Panc1 (cell line): ENCODE results near the gene CRIP1.

Source experiments
- SIN3A ChIP-seq: IDR thresholded peaks from 2 replicates; pipeline ENCODE4 v1.6.1; 2012; ENCODE audit warnings: low read depth, mild to moderate bottlenecking, low read length, moderate library complexity, borderline replicate concordance; ENCODE audit not compliant: insufficient read depth
- TCF7L2 ChIP-seq: IDR thresholded peaks from 2 replicates; pipeline ENCODE4 v1.6.1; 2011; ENCODE audit warnings: mild to moderate bottlenecking, low read depth, low read length, inconsistent platforms
- TF ChIP-seq, protein P1 (sequence below): fragments of 450-650 bp; IDR thresholded peaks from 2 replicates; pipeline ENCODE4 v1.5.1; 2017; ENCODE audit warnings: mild to moderate bottlenecking
- TF ChIP-seq, protein P2 (sequence below), 2 experiments: IDR thresholded peaks; 2 replicates each; pipeline ENCODE4 v1.6.1; 2011 to 2012; ENCODE audit warnings: low read depth in 2 of 2, control low read depth in 1 of 2, low read length in 1 of 2, mild to moderate bottlenecking in 1 of 2, moderate library complexity in 1 of 2; ENCODE audit not compliant: insufficient read depth in 1 of 2

DNA sequence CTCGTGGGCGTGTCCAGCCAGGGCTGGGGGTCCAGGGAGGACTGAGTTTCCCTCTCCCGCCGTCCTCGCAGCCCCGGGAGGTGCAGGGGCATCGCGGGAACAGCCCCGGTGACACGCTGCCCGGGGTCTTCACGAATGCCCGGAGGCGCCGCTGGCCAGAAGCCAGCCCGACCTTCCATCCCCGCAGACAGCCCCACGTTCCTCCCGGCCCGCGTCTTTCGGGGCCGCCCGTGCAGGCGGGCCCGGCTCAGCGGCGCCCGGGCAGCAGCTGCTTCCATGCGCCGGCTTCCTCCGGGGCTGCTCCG lies 3.5 kb downstream of the CRIP1 start:
- TF ChIP-seq, protein P1, sequence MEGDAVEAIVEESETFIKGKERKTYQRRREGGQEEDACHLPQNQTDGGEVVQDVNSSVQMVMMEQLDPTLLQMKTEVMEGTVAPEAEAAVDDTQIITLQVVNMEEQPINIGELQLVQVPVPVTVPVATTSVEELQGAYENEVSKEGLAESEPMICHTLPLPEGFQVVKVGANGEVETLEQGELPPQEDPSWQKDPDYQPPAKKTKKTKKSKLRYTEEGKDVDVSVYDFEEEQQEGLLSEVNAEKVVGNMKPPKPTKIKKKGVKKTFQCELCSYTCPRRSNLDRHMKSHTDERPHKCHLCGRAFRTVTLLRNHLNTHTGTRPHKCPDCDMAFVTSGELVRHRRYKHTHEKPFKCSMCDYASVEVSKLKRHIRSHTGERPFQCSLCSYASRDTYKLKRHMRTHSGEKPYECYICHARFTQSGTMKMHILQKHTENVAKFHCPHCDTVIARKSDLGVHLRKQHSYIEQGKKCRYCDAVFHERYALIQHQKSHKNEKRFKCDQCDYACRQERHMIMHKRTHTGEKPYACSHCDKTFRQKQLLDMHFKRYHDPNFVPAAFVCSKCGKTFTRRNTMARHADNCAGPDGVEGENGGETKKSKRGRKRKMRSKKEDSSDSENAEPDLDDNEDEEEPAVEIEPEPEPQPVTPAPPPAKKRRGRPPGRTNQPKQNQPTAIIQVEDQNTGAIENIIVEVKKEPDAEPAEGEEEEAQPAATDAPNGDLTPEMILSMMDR: no peak
- TF ChIP-seq SIN3A (no peak), TCF7L2 (no peak)
- TF ChIP-seq, protein P2, sequence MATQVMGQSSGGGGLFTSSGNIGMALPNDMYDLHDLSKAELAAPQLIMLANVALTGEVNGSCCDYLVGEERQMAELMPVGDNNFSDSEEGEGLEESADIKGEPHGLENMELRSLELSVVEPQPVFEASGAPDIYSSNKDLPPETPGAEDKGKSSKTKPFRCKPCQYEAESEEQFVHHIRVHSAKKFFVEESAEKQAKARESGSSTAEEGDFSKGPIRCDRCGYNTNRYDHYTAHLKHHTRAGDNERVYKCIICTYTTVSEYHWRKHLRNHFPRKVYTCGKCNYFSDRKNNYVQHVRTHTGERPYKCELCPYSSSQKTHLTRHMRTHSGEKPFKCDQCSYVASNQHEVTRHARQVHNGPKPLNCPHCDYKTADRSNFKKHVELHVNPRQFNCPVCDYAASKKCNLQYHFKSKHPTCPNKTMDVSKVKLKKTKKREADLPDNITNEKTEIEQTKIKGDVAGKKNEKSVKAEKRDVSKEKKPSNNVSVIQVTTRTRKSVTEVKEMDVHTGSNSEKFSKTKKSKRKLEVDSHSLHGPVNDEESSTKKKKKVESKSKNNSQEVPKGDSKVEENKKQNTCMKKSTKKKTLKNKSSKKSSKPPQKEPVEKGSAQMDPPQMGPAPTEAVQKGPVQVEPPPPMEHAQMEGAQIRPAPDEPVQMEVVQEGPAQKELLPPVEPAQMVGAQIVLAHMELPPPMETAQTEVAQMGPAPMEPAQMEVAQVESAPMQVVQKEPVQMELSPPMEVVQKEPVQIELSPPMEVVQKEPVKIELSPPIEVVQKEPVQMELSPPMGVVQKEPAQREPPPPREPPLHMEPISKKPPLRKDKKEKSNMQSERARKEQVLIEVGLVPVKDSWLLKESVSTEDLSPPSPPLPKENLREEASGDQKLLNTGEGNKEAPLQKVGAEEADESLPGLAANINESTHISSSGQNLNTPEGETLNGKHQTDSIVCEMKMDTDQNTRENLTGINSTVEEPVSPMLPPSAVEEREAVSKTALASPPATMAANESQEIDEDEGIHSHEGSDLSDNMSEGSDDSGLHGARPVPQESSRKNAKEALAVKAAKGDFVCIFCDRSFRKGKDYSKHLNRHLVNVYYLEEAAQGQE (IDR thresholded peaks at IDR 0.05; ENCODE audit: insufficient read depth in 1 of 2, low read depth in 2 of 2, low read length in 1 of 2): no peak
